ENCODE data around the gene DDX31.

The DDX31 gene

DNA sequence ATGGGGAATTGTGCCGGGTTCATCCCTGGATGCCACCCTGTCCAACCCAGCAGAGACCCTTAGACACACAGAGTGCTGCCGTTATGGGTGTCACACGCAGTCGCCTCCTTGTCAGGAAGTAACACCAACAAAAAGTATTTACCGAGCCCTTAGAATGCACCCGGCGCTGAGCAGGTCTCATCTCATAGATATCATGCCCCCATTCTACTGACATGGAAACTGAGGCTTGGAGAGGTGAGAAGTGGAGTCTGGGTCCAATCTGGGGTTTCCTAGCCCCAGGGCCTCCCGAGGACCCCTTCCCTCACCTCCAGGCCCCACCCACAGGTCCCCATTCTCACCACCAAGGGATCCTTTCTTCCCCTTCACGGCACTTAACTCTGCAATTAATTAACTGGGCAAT is 124.2 kb downstream of the DDX31 start:
- FAIRE-seq, result no peak

- FAIRE-seq, result no peak
These were observed 125.8 kb downstream of the DDX31 start for GRCh38 chr9:132543960-132544359.

GRCh38 chr9:132543251-132543650 is 126.5 kb downstream of the DDX31 start:
- FAIRE-seq, result no peak

All from endometrium (tissue), 2 donors.